PFSK-1 (cell line): ENCODE data around the gene FASTKD2.

Experiments
- POLR2AphosphoS5 ChIP-seq: IDR thresholded peaks from 2 replicates; pipeline ENCODE4 v1.6.1; 2012; ENCODE audit warnings: low read depth, mild to moderate bottlenecking, control low read depth, low read length, moderate library complexity
- SIN3A ChIP-seq: IDR thresholded peaks from 2 replicates; pipeline ENCODE4 v1.6.1; 2012; ENCODE audit warnings: mild to moderate bottlenecking, low read length, moderate library complexity, borderline replicate concordance; ENCODE audit not compliant: insufficient read depth
- TAF1 ChIP-seq: IDR thresholded peaks from 2 replicates; pipeline ENCODE4 v1.6.1; 2012; ENCODE audit warnings: low read length, control low read depth, borderline replicate concordance; ENCODE audit not compliant: insufficient read depth
- TF ChIP-seq, protein P1 (sequence below), 2 experiments: IDR thresholded peaks; 2 replicates each; pipeline versions ENCODE4 v1.6.1 to v1.8.0; 2011 to 2012; ENCODE audit warnings: low read depth in 2 of 2, low read length in 2 of 2, control low read depth in 1 of 2, inconsistent platforms in 1 of 2, mild to moderate bottlenecking in 1 of 2, moderate library complexity in 1 of 2; ENCODE audit not compliant: insufficient read depth in 1 of 2

DNA sequence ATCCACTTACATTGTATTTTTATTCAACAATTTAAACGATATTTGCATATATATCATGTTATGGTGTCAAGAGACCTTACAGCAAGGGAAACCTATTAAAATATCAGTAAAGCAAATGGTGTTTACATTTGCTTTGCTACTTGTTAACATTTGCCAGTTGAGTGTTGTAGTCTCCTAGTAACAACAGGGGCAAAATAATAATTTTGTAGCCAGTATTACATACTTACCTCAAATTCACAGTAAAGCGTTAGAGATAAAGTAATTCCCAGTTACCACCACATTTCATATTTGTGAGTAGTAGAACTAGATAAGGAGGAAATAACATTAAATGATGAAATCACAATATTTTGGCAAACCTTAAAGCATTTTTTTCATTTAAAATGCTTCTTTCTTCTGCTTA lies 71.3 kb downstream of the FASTKD2 start:
- TF ChIP-seq POLR2AphosphoS5 (no peak), TAF1 (no peak), SIN3A (no peak)
- TF ChIP-seq, protein P1, sequence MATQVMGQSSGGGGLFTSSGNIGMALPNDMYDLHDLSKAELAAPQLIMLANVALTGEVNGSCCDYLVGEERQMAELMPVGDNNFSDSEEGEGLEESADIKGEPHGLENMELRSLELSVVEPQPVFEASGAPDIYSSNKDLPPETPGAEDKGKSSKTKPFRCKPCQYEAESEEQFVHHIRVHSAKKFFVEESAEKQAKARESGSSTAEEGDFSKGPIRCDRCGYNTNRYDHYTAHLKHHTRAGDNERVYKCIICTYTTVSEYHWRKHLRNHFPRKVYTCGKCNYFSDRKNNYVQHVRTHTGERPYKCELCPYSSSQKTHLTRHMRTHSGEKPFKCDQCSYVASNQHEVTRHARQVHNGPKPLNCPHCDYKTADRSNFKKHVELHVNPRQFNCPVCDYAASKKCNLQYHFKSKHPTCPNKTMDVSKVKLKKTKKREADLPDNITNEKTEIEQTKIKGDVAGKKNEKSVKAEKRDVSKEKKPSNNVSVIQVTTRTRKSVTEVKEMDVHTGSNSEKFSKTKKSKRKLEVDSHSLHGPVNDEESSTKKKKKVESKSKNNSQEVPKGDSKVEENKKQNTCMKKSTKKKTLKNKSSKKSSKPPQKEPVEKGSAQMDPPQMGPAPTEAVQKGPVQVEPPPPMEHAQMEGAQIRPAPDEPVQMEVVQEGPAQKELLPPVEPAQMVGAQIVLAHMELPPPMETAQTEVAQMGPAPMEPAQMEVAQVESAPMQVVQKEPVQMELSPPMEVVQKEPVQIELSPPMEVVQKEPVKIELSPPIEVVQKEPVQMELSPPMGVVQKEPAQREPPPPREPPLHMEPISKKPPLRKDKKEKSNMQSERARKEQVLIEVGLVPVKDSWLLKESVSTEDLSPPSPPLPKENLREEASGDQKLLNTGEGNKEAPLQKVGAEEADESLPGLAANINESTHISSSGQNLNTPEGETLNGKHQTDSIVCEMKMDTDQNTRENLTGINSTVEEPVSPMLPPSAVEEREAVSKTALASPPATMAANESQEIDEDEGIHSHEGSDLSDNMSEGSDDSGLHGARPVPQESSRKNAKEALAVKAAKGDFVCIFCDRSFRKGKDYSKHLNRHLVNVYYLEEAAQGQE (IDR thresholded peaks at IDR 0.05; ENCODE audit: insufficient read depth in 1 of 2, low read depth in 2 of 2, low read length in 2 of 2) = no peak
